Measurements from ENCODE around the gene ABCB8. TPM values are rescaled to one million over a fixed set of nuclear protein-coding genes. Genes with fewer than 3 reads are reported as not detected.

ABCB8 gene
- polyA plus RNA-seq, 1 donor (not counting 4 experiments of a cell fraction or from before 2014, with no cell fraction given): 15.5 TPM

DNA sequence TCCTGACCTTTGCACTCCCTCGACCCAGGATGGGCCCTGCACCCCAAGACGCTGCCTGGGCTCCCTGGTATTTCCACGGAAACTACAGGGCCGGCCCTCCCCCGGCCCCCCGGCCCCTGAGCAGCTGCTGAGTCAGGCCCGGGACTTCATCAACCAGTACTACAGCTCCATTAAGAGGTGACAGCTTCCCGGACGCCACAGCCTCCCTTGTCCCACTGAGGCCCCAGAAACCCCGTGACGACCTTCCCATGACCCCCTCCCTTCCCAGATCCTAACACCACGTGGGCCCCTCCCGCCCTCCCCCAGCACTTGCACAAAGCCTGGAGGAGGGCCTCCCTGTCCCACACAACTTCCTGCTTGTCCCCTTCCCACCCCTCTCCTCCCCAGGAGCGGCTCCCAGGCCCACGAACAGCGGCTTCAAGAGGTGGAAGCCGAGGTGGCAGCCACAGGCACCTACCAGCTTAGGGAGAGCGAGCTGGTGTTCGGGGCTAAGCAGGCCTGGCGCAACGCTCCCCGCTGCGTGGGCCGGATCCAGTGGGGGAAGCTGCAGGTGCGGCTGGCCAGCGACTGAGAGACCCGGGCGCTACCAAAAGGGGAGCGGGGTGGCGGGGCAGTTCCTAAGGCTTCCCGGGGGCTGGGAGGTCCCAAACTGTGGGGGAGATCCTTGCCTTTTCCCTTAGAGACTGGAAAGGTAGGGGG, 31.7 kb upstream of the ABCB8 start:
- Histone ChIP-seq H3K79me2 (ENCODE audit: control insufficient read depth, insufficient read depth, low read length) (no peaks in the 10 kb centered on the region), H4K20me1 (ENCODE audit: control insufficient read depth, extremely low read depth, insufficient read depth, low read length) (no peaks in the 10 kb centered on the region), H3K9me3 (ENCODE audit: control insufficient read depth, low read depth, low read length) (no peaks in the 10 kb centered on the region), H3K27me3 (ENCODE audit: control insufficient read depth, extremely low read depth, insufficient read depth, low read length) (no peaks in the 10 kb centered on the region), H3K4me2 (ENCODE audit: control insufficient read depth, extremely low read depth, insufficient read depth, low read depth, low read length) (no peak overlapping the region), H3K9me1 (ENCODE audit: control insufficient read depth, extremely low read depth, insufficient read depth, low read length) (no peaks in the 10 kb centered on the region), H3K4me1 (ENCODE audit: control insufficient read depth, extremely low read depth, insufficient read depth, low read length) (no peaks in the 10 kb centered on the region), H2AFZ (ENCODE audit: control insufficient read depth, low read length) (no peak overlapping the region), H3K4me3 (ENCODE audit: control insufficient read depth in 2 of 3, extremely low read depth in 1 of 3, insufficient read depth in 2 of 3, low read depth in 1 of 3, low read length in 3 of 3) (no peak overlapping the region), H3K36me3 (ENCODE audit: control insufficient read depth in 2 of 2, extremely low read depth in 1 of 2, insufficient read depth in 2 of 2, low read length in 2 of 2) (no peaks in the 10 kb centered on the region), H3K9ac (ENCODE audit: control insufficient read depth, extremely low read depth, insufficient read depth, low read length) (no peak overlapping the region), H3K27ac (ENCODE audit: control insufficient read depth, insufficient read depth, low read length) (no peak overlapping the region)
- dilution Hi-C loops (cut with MboI; ENCODE audit: extremely low pct_ligation_motif_present, low sequenced_read_pairs): no loop called here
- TF ChIP-seq EZH2 (IDR thresholded peaks at IDR 0.05; ENCODE audit: low read length): no peak
- no peak for TF ChIP-seq CTCF (optimal IDR thresholded peaks at IDR 0.05 in 1 of 3, IDR thresholded peaks at IDR 0.05 in 1 of 3, conservative IDR thresholded peaks at IDR 0.05 in 1 of 3; ENCODE audit: extremely low read depth in 1 of 3, insufficient read depth in 2 of 3, low read length in 3 of 3)
- no peak for DNase-seq (ENCODE audit: low read depth, low spot score)
- FAIRE-seq: no peak

GRCh38 chr7:150997075-150997511, 31.2 kb upstream of the ABCB8 start:
- H3K79me2 ChIP-seq (ENCODE audit: control insufficient read depth, insufficient read depth, low read length): no peaks in the 10 kb centered on the region
- FAIRE-seq: no peak
- dilution Hi-C loops (cut with MboI; ENCODE audit: extremely low pct_ligation_motif_present, low sequenced_read_pairs): no loop called here
- H2AFZ ChIP-seq (ENCODE audit: control insufficient read depth, low read length): no peak overlapping the region
- no peaks in the 10 kb centered on the region for H3K27me3 ChIP-seq (ENCODE audit: control insufficient read depth, extremely low read depth, insufficient read depth, low read length)
- no peaks in the 10 kb centered on the region for H4K20me1 ChIP-seq (ENCODE audit: control insufficient read depth, extremely low read depth, insufficient read depth, low read length)
- H3K4me2 ChIP-seq (ENCODE audit: control insufficient read depth, extremely low read depth, insufficient read depth, low read depth, low read length): no peak overlapping the region
- no peak for DNase-seq (ENCODE audit: low read depth, low spot score)
- H3K9ac ChIP-seq (ENCODE audit: control insufficient read depth, extremely low read depth, insufficient read depth, low read length): no peak overlapping the region
- no peak overlapping the region for H3K27ac ChIP-seq (ENCODE audit: control insufficient read depth, insufficient read depth, low read length)
- peaks cover 3% of the 10 kb centered on the region for H3K4me1 ChIP-seq (ENCODE audit: control insufficient read depth, extremely low read depth, insufficient read depth, low read length)
- no peak for TF ChIP-seq CTCF (optimal IDR thresholded peaks at IDR 0.05 in 1 of 3, IDR thresholded peaks at IDR 0.05 in 1 of 3, conservative IDR thresholded peaks at IDR 0.05 in 1 of 3; ENCODE audit: extremely low read depth in 1 of 3, insufficient read depth in 2 of 3, low read length in 3 of 3)
- TF ChIP-seq EZH2 (IDR thresholded peaks at IDR 0.05; ENCODE audit: low read length): no peak
- no peak overlapping the region for H3K4me3 ChIP-seq (ENCODE audit: control insufficient read depth in 2 of 3, extremely low read depth in 1 of 3, insufficient read depth in 2 of 3, low read depth in 1 of 3, low read length in 3 of 3)
- H3K9me1 ChIP-seq (ENCODE audit: control insufficient read depth, extremely low read depth, insufficient read depth, low read length): no peaks in the 10 kb centered on the region
- H3K36me3 ChIP-seq (ENCODE audit: control insufficient read depth in 2 of 2, extremely low read depth in 1 of 2, insufficient read depth in 2 of 2, low read length in 2 of 2): no peaks in the 10 kb centered on the region
- no peaks in the 10 kb centered on the region for H3K9me3 ChIP-seq (ENCODE audit: control insufficient read depth, low read depth, low read length)

All from keratinocyte (primary cell).